ENCODE measurements around the gene OLA1. TPM values are rescaled to one million over a fixed set of nuclear protein-coding genes. Genes with fewer than 3 reads are reported as not detected.

Gene OLA1
- total and polyA plus RNA-seq, 9 of the 15 experiments (the other 6 are each of a cell fraction or from before 2014, with no cell fraction given) = 208 to 353 (median 225) TPM

GRCh38 chr2:174035981-174036742, 212.2 kb downstream of the OLA1 start (continued):
- TF ChIP-seq, protein P1, sequence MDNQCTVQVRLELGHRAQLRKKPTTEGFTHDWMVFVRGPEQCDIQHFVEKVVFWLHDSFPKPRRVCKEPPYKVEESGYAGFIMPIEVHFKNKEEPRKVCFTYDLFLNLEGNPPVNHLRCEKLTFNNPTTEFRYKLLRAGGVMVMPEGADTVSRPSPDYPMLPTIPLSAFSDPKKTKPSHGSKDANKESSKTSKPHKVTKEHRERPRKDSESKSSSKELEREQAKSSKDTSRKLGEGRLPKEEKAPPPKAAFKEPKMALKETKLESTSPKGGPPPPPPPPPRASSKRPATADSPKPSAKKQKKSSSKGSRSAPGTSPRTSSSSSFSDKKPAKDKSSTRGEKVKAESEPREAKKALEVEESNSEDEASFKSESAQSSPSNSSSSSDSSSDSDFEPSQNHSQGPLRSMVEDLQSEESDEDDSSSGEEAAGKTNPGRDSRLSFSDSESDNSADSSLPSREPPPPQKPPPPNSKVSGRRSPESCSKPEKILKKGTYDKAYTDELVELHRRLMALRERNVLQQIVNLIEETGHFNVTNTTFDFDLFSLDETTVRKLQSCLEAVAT (IDR thresholded peaks at IDR 0.05) = no peak
- TF ChIP-seq ZNF354B (CRISPR knock-in tag; IDR thresholded peaks at IDR 0.05) (no peak), ZNF133 (CRISPR knock-in tag; IDR thresholded peaks at IDR 0.05) (no peak), MEF2A (IDR thresholded peaks at IDR 0.05; ENCODE audit: control insufficient read depth, low read depth, low read length) (no peak), HDAC6 (IDR thresholded peaks at IDR 0.05; ENCODE audit: low read depth, low read length) (no peak), CUX1 (CRISPR knock-in tag; IDR thresholded peaks at IDR 0.05) (no peak), MTA3 (IDR thresholded peaks at IDR 0.05; ENCODE audit: borderline replicate concordance) (no peak), ARID3A (IDR thresholded peaks at IDR 0.05; ENCODE audit: borderline replicate concordance, low read depth, low read length) (peak; percentile 80; the same call in 1 of the 2 replicates), ZNF224 (CRISPR knock-in tag; IDR thresholded peaks at IDR 0.05) (no peak), MIER1 (IDR thresholded peaks at IDR 0.05; ENCODE audit: low read depth) (no peak), TARDBP (IDR thresholded peaks at IDR 0.05) (no peak), TOE1 (IDR thresholded peaks at IDR 0.05; ENCODE audit: borderline replicate concordance) (0 out of 2 replicates have a peak, but pooled peaks have one; percentile 23), TOE1 (CRISPR knock-in tag; IDR thresholded peaks at IDR 0.05; ENCODE audit: borderline replicate concordance, low read depth) (no peak), BRCA1 (IDR thresholded peaks at IDR 0.05) (no peak), BRCA1 (CRISPR knock-in tag; IDR thresholded peaks at IDR 0.05) (no peak), CREB3 (tag; conservative IDR thresholded peaks at IDR 0.05; ENCODE audit: low read depth) (no peak), KDM2B (CRISPR knock-in tag; IDR thresholded peaks at IDR 0.05) (no peak), CEBPB (tag; IDR thresholded peaks at IDR 0.05) (peak; percentile 54), ZBTB7A (IDR thresholded peaks at IDR 0.05; ENCODE audit: borderline replicate concordance, control insufficient read depth, low read depth, low read length) (peak; percentile 48; the same call in 1 of the 2 replicates)

Measured in K562 (cell line).